Lower leg skin (tissue), 4 donors: ENCODE data around the gene CPSF3. TPM values are rescaled to one million over a fixed set of nuclear protein-coding genes. Genes with fewer than 3 reads are reported as not detected.
A peak's percentile ranks its signal among the peaks of the same experiment; 100 is the strongest.

Experiments
- DNase-seq, 2 donors: peaks; one replicate each; pipeline ENCODE4 v3.0.0-alpha.2; 2019; ENCODE audit warnings: low spot score in 2 of 2
- H3K4me3 ChIP-seq: fragments of 200-600 bp; sonication (generic); 2 replicates; pipeline ENCODE4 v1.5.1; 2017; ENCODE audit warnings: mild to moderate bottlenecking, low read depth; ENCODE audit not compliant: poor library complexity, severe bottlenecking
- POLR2A ChIP-seq, 2 donors: fragments of 450-650 bp; IDR thresholded peaks; one replicate each; pipeline ENCODE4 v1.6.1; 2016 to 2017; ENCODE audit warnings: antibody characterized with exemption in 2 of 2, mild to moderate bottlenecking in 1 of 2, moderate library complexity in 1 of 2
- WGBS, 2 donors: methylation state at CpG; one replicate each; pipeline ENCODE4 v1.1.5; 2018; 5-methylcytosine and 5-hydroxymethylcytosine counted together
- intact Hi-C: fragments of 100-400 bp; cut with DNase I; formaldehyde crosslinking; loops from one replicate; pipeline ENCODE4 v1.15.0; 2023; ENCODE audit warnings: low total_unique reads
- total RNA-seq, 4 donors: library from RNA; depleted of rRNA; stranded (reverse); fragments of >200 nt; gene quantifications; one replicate each; pipeline ENCODE4 v1.1.0, GENCODE V29; 2016
- TF ChIP-seq, protein P1 (sequence below), 3 donors: fragments of 450-650 bp; IDR thresholded peaks; one replicate each; pipeline ENCODE4 v1.5.1; 2016; ENCODE audit warnings: antibody characterized with exemption in 3 of 3, mild to moderate bottlenecking in 3 of 3, moderate library complexity in 2 of 3

Gene CPSF3
- total RNA-seq, 4 donors from 2014 or later = 23.0 to 34.1 (median 26.2) TPM

DNA sequence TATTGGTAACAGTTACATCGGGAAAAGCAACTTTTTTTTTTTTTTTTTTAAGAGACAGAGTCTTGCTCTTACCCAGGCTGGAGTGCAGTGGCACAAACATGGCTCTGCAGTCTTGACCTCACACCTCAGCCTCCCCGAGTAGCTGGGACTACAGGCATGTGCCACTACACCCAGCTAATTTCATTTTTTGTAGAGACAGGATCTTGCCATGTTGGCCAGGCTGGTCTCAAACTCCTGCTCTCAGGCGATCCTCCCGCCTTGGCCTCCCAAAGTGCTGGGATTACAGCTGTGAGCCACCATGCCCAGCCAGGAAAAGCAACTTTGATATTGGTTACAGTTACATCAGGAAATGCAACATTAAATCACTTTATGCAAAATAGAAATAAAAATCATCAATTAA lies 4.7 kb upstream of the CPSF3 start:
- WGBS, 2 donors = 92 to 94% methylated on average over 4 of the region's 4 CpGs
- TF ChIP-seq, protein P1, sequence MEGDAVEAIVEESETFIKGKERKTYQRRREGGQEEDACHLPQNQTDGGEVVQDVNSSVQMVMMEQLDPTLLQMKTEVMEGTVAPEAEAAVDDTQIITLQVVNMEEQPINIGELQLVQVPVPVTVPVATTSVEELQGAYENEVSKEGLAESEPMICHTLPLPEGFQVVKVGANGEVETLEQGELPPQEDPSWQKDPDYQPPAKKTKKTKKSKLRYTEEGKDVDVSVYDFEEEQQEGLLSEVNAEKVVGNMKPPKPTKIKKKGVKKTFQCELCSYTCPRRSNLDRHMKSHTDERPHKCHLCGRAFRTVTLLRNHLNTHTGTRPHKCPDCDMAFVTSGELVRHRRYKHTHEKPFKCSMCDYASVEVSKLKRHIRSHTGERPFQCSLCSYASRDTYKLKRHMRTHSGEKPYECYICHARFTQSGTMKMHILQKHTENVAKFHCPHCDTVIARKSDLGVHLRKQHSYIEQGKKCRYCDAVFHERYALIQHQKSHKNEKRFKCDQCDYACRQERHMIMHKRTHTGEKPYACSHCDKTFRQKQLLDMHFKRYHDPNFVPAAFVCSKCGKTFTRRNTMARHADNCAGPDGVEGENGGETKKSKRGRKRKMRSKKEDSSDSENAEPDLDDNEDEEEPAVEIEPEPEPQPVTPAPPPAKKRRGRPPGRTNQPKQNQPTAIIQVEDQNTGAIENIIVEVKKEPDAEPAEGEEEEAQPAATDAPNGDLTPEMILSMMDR (IDR thresholded peaks at IDR 0.05) = no peak
- TF ChIP-seq POLR2A (IDR thresholded peaks at IDR 0.05) = no peak
- peak in 1 of 2 donors; percentile 64 for DNase-seq
- no peak overlapping the region for H3K4me3 ChIP-seq
- intact Hi-C loops = no loop called here

DNA sequence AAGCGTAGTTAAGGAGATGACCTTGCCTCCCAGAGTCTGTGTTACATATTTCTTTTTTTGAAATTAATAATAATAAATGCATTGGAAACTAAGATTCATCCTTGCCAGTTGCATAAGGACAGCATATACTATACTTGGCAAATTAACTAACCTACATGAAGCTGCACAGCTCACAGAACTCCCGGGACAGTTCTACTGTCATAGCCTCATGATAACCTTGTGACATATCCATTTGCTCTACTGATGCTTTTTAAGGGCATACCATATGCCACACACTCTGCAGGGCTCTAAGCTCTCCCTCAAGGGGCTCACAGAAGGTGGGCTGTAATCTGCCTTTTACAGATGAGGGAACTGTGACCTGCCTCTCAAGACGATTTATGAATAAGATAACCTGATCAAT lies 3.9 kb upstream of the CPSF3 start:
- no peak overlapping the region for H3K4me3 ChIP-seq
- DNase-seq = no peak
- no peak for TF ChIP-seq POLR2A (IDR thresholded peaks at IDR 0.05)
- TF ChIP-seq, protein P1 (IDR thresholded peaks at IDR 0.05) = no peak
- WGBS, 2 donors = 87 to 91% methylated on average over 3 of the region's 3 CpGs
- intact Hi-C loops = no loop called here

DNA sequence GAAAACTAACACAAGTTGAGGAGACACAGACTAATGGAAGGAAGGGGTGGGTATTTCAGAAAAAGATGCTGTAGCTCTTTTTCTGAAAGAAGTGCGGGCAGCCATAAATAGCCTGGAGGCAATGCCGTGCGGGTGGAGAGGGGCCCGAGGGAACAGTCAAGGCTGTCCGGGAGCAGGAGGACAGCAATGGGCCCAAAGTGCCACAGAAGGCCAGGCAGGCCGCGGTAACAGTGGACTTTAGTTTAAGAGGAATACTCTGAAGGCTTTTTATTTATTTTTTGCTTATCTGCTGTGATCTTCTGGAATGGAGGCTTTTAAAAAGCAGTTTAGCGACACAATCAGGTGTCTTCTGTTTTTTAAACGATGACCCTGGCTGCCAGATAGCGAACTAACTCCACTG lies 3.0 kb upstream of the CPSF3 start:
- DNase-seq = no peak
- intact Hi-C loops = no loop called here
- H3K4me3 ChIP-seq = no peak overlapping the region
- WGBS, 2 donors = 78 to 82% methylated on average over 10 of the region's 10 CpGs
- TF ChIP-seq, protein P1 (IDR thresholded peaks at IDR 0.05) = no peak
- TF ChIP-seq POLR2A (IDR thresholded peaks at IDR 0.05) = no peak

DNA sequence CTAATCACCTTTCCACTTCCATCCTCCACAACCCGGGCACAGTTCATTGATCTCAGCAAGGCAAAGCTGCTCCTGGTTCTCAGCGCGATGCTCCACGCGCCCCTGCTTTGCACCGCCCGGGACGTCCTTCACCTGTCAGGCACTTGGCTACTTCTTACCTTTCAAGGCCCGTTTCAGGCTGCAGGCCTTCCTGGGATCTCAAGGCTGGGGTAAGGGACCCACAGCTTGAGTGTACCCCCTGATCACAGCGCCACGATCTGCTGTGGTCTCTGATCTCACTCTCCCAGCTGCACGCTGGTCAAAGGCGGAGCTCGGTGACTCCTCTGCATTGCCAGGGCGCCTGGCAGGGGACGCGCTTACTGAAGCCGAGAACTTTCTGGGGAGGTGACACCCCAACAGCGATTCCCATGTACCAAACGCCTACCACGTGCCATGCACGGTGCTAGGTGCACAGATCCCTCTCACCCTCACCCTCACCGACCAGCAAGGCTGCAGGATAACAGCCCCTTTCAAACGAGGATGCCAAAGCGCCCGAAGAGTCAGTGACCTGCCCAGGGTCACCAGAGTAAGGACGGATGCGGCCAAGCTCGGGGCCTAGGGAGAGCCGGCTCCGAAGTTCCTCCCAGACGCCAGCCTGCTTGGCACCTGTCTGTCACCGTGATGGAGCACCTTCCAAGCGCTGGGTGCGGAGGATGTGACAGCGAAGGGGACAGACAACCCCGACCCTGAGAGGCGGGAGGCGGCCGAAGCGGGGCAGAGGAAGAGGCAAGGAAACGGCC lies 944 bp upstream of the CPSF3 start:
- intact Hi-C loops = no loop called here
- TF ChIP-seq, protein P1 (IDR thresholded peaks at IDR 0.05) = no peak
- no peak for TF ChIP-seq POLR2A (IDR thresholded peaks at IDR 0.05)
- DNase-seq = peak; percentile 47 to 90
- H3K4me3 ChIP-seq = peak overlapping the region; percentile 89
- WGBS, 2 donors = 1 to 4% methylated on average over 33 to 36 of the region's 42 CpGs

DNA sequence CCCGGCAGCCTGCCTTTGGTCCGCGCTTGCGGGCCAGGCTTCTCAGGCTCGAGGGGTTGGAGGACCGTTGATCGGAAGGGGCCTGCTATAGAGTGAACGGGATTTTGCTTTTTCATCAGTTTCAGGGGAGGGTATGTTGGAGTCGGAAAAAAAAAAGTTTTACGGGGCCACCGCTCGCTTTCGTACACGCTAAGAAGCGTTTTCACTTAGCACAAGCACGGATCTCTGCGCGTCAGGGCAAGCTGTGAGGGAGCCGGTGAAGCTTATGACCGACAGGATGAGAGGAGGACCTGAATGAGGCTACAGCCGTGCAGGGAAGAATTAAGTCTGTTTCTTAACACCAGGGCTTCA lies 443 bp downstream of the CPSF3 start:
- DNase-seq = no peak
- TF ChIP-seq POLR2A (IDR thresholded peaks at IDR 0.05) = no peak
- TF ChIP-seq, protein P1 (IDR thresholded peaks at IDR 0.05) = no peak
- peak overlapping the region; percentile 89 for H3K4me3 ChIP-seq
- intact Hi-C loops = no loop called here
- whole genome bisulfite sequencing, 2 donors = 1% methylated on average over 16 to 21 of the region's 21 CpGs
